Endodermal cell (in vitro differentiated cells): ENCODE data around the gene WDR7. TPM values are rescaled to one million over a fixed set of nuclear protein-coding genes. Genes with fewer than 3 reads are reported as not detected.
"Not testable (repeated sequence)": the region's sequence is repeated elsewhere in the genome, so short reads cannot be mapped to it uniquely, and the experiment has no call there.

Source experiments
- DNase-seq: peaks from one replicate; pipeline ENCODE4 v3.0.0-alpha.2; 2017
- H3K27ac ChIP-seq: 2 replicates; pipeline ENCODE4 v1.5.1; 2013; ENCODE audit warnings: mild to moderate bottlenecking, low read depth, low read length, moderate library complexity
- H3K27me3 ChIP-seq: 2 replicates; pipeline ENCODE4 v1.6.1; 2013; ENCODE audit warnings: mild to moderate bottlenecking, low read length, moderate library complexity; ENCODE audit not compliant: insufficient read depth, control insufficient read depth, poor library complexity, severe bottlenecking
- H3K36me3 ChIP-seq: 2 replicates; pipeline ENCODE4 v1.7.0; 2013; ENCODE audit warnings: mild to moderate bottlenecking, low read length, moderate library complexity; ENCODE audit not compliant: control insufficient read depth, insufficient read depth
- H3K4me1 ChIP-seq: one replicate; pipeline ENCODE4 v1.7.0; 2013; ENCODE audit warnings: low read length; ENCODE audit not compliant: control insufficient read depth, insufficient read depth
- H3K4me3 ChIP-seq: 2 replicates; pipeline ENCODE4 v1.5.1; 2013; ENCODE audit warnings: mild to moderate bottlenecking, low read length, moderate library complexity
- H3K9ac ChIP-seq: 2 replicates; pipeline ENCODE4 v1.6.1; 2013; ENCODE audit warnings: mild to moderate bottlenecking, low read length, moderate library complexity; ENCODE audit not compliant: poor library complexity, severe bottlenecking; ENCODE audit errors: extremely low read depth
- H3K9me3 ChIP-seq: 2 replicates; pipeline ENCODE4 v1.6.1; 2013; ENCODE audit warnings: mild to moderate bottlenecking, low read length, moderate library complexity; ENCODE audit not compliant: control insufficient read depth
- H3K27ac Mint-ChIP-seq: 2 replicates; pipeline ENCODE4 v1.8.0; 2020; ENCODE audit warnings: mixed read lengths
- H3K27me3 Mint-ChIP-seq: 2 replicates; pipeline ENCODE4 v1.8.0; 2021; ENCODE audit warnings: mild to moderate bottlenecking, mixed read lengths; ENCODE audit not compliant: insufficient read depth
- H3K36me3 Mint-ChIP-seq: 2 replicates; pipeline ENCODE4 v1.8.0; 2020; ENCODE audit warnings: low read depth, mixed read lengths
- H3K4me1 Mint-ChIP-seq: 2 replicates; pipeline ENCODE4 v1.8.0; 2020; ENCODE audit warnings: mixed read lengths
- H3K4me3 Mint-ChIP-seq: 2 replicates; pipeline ENCODE4 v1.8.0; 2020; ENCODE audit warnings: mild to moderate bottlenecking, moderate library complexity, mixed read lengths
- H3K9me3 Mint-ChIP-seq: 2 replicates; pipeline ENCODE4 v1.8.0; 2020; ENCODE audit warnings: mild to moderate bottlenecking, mixed read lengths
- CTCF ChIP-seq: fragments of 200-600 bp; sonication (generic); conservative IDR thresholded peaks from 2 replicates; pipeline ENCODE4 v1.5.0; 2021; ENCODE audit warnings: antibody characterized with exemption, mild to moderate bottlenecking
- WGBS, 2 experiments: methylation state at CpG; one replicate each; pipeline versions ENCODE4 v1.1.5 to v1.1.7; 2013; ENCODE audit warnings: missing lambda C conversion rate in 2 of 2, mixed read lengths in 1 of 2; ENCODE audit not compliant: insufficient coverage in 1 of 2, insufficient read length in 1 of 2; 5-methylcytosine and 5-hydroxymethylcytosine counted together
- total RNA-seq, 2 donors: library from RNA; stranded (reverse); fragmentation: NEBNext Ultra II Directional in 1 of 2; extraction: Animal tissue kit (Norgen Biotek cat#: 25700) in 1 of 2; gene quantifications; 2 replicates in 1 of 2; 3 replicates in 1 of 2; pipeline ENCODE4 v1.2.1, GENCODE V29; 2021

The WDR7 gene
- total RNA-seq, 2 donors from 2014 or later = 17.1 to 22.5 TPM

GRCh38 chr18:56652802-56653201 lies 1.6 kb downstream of the WDR7 start:
- no peak for DNase-seq
- no peak overlapping the region for H3K27ac Mint-ChIP-seq
- peaks cover 22% of the 10 kb centered on the region for H3K4me1 Mint-ChIP-seq
- Histone ChIP-seq H3K9me3 (no peaks in the 10 kb centered on the region), H3K27me3 (no peaks in the 10 kb centered on the region), H3K9ac (no peak overlapping the region), H3K4me3 (no peak overlapping the region), H3K27ac (no peak overlapping the region), H3K36me3 (no peaks in the 10 kb centered on the region), H3K4me1 (no peaks in the 10 kb centered on the region)
- H3K36me3 Mint-ChIP-seq = peaks cover 11% of the 10 kb centered on the region
- no peak overlapping the region for H3K4me3 Mint-ChIP-seq
- TF ChIP-seq CTCF = no peak
- H3K27me3 Mint-ChIP-seq = no peaks in the 10 kb centered on the region
- peaks cover 7% of the 10 kb centered on the region for H3K9me3 Mint-ChIP-seq
- 82 to 86% methylated on average over 3 to 4 of the region's 4 CpGs for WGBS, 2 experiments

GRCh38 chr18:56654280-56654679 lies 3.1 kb downstream of the WDR7 start:
- not testable (repeated sequence) for H3K9me3 ChIP-seq, H3K27ac Mint-ChIP-seq, H3K9me3 Mint-ChIP-seq, H3K27me3 Mint-ChIP-seq, H3K9ac ChIP-seq, H3K27me3 ChIP-seq, H3K27ac ChIP-seq, DNase-seq, H3K36me3 ChIP-seq, H3K4me3 Mint-ChIP-seq, H3K4me3 ChIP-seq, H3K4me1 ChIP-seq
- Mint-ChIP-seq H3K4me1 (peaks cover 12% of the 10 kb centered on the region), H3K36me3 (peaks cover 11% of the 10 kb centered on the region)
- 94 to 96% methylated on average over 4 to 6 of the region's 7 CpGs for WGBS, 2 experiments

- WGBS, 2 experiments = 93 to 100% methylated on average over 2 of the region's 2 CpGs
- Histone ChIP-seq H3K9ac (no peak overlapping the region), H3K27me3 (no peaks in the 10 kb centered on the region), H3K4me3 (no peak overlapping the region), H3K27ac (no peak overlapping the region), H3K4me1 (no peaks in the 10 kb centered on the region), H3K36me3 (no peaks in the 10 kb centered on the region), H3K9me3 (no peaks in the 10 kb centered on the region)
- no peak for TF ChIP-seq CTCF
- H3K4me3 Mint-ChIP-seq = no peak overlapping the region
- no peaks in the 10 kb centered on the region for H3K27me3 Mint-ChIP-seq
- H3K36me3 Mint-ChIP-seq = peaks cover 9% of the 10 kb centered on the region
- no peak overlapping the region for H3K27ac Mint-ChIP-seq
- H3K9me3 Mint-ChIP-seq = peaks cover 7% of the 10 kb centered on the region
- DNase-seq = no peak
- peaks cover 10% of the 10 kb centered on the region for H3K4me1 Mint-ChIP-seq
These were observed 7.1 kb downstream of the WDR7 start for GRCh38 chr18:56658261-56658660.

- H3K4me1 Mint-ChIP-seq = peaks cover 10% of the 10 kb centered on the region
These were observed 8.0 kb downstream of the WDR7 start for GRCh38 chr18:56659111-56659510.

More at GRCh38 chr18:56659111-56659510, 8.0 kb downstream of the WDR7 start:
- no peaks in the 10 kb centered on the region for H3K27me3 Mint-ChIP-seq
- no peak overlapping the region for H3K27ac Mint-ChIP-seq
- H3K4me3 ChIP-seq = no peak overlapping the region
- peaks cover 3% of the 10 kb centered on the region for H3K9me3 Mint-ChIP-seq
- no peak overlapping the region for H3K9ac ChIP-seq
- peaks cover 3% of the 10 kb centered on the region for H3K36me3 Mint-ChIP-seq
- 89 to 100% methylated on average over 2 to 4 of the region's 4 CpGs for WGBS, 2 experiments
- no peaks in the 10 kb centered on the region for H3K4me1 ChIP-seq
- H3K27me3 ChIP-seq = no peaks in the 10 kb centered on the region
- no peaks in the 10 kb centered on the region for H3K36me3 ChIP-seq
- no peak for DNase-seq
- H3K4me3 Mint-ChIP-seq = no peak overlapping the region
- H3K27ac ChIP-seq = no peak overlapping the region
- no peaks in the 10 kb centered on the region for H3K9me3 ChIP-seq
- no peak for TF ChIP-seq CTCF
